HG03159 (cell line): ENCODE data around the gene POU2F3.

Source experiments
- ATAC-seq: cut with Tn5 transposase; IDR thresholded peaks from one replicate; pipeline ENCODE4 v1.9.1; 2021; ENCODE audit warnings: mild to moderate bottlenecking, moderate library complexity; ENCODE audit not compliant: unreplicated experiment

Gene POU2F3

DNA sequence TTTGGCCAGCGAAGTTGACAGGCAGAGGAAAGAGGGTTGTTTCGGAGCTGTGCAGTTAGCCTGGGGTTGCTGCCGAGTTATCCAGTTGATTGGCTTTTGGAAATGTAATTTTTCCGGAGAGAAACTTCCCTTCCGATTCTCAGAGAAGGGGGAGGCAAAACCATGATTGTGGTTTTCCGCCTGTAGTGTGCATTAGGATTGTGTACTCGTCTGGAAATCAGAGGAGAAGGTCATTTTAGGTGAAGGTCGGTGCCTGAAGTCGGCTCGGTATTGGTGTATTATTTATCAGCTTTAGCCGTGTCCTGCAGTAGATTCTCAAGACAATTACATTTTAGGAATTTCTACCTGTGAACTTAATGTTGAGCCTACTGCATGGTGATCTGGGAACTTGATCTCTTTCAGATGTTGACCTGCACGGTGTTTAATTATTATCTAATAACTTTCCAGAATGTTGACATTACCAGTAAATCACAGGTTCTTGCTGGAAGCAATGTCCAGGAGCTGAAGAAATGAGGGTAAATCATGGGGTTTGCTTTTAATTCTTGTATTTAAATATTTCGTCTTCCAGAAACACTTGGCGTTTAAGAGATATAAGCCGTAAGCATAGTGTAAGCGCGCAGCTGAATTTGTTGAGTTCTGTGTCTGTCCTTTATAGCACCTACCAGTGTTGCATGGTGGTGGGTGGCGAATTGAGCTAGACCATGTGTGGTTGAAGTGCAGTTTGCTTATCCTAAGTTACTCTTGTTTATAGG, 97.6 kb downstream of the POU2F3 start:
- no peak for ATAC-seq

GRCh38 chr11:120338107-120338933, 98.4 kb downstream of the POU2F3 start:
- no peak for ATAC-seq

GRCh38 chr11:120339394-120339890, 99.5 kb downstream of the POU2F3 start:
- ATAC-seq = no peak

DNA sequence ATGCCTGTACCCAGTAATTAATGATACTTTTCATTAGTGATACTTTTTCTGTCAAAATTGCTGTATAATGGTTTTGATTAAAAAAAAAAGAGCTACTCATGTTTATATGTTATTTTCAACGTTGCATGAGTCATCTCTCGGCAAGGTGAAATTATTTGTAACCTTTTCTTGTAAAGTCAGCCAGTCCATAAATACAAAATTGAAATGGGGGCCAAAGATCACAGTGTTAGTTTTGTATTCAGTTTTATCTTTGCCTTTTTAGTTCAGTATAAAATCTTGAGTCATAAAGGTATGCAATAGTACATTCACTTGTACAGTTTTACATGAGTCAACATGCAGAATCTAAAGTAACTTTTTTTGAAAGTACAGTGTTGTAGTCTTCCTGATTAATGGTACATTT, 100.6 kb downstream of the POU2F3 start:
- ATAC-seq = no peak

GRCh38 chr11:120342226-120342625, 102.3 kb downstream of the POU2F3 start:
- no peak for ATAC-seq

DNA sequence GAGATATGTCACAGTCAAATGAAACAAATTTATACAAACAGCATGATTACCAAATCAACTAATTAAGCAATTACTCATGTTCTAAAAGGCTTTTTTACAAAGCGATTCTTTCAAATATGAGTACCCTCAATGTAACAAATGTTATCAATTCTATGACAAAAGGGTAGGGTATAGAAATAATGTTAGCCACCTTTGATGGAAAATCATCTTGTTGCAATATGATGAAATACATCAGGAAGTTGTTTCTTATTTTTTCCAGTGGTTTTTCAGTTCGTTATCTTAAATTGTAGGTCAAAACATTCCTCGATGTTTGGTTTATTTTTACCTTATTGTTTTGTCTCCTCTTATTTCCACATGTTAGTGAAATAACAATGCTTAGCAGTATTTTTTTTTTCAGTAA, 102.7 kb downstream of the POU2F3 start:
- no peak for ATAC-seq

GRCh38 chr11:120343429-120343828, 103.5 kb downstream of the POU2F3 start:
- no peak for ATAC-seq

GRCh38 chr11:120344302-120345004, 104.5 kb downstream of the POU2F3 start:
- peak; percentile 87 for ATAC-seq

GRCh38 chr11:120346233-120346632, 106.3 kb downstream of the POU2F3 start:
- ATAC-seq = no peak

- ATAC-seq = no peak
Observed at GRCh38 chr11:120350637-120351036, 110.7 kb downstream of the POU2F3 start.

DNA sequence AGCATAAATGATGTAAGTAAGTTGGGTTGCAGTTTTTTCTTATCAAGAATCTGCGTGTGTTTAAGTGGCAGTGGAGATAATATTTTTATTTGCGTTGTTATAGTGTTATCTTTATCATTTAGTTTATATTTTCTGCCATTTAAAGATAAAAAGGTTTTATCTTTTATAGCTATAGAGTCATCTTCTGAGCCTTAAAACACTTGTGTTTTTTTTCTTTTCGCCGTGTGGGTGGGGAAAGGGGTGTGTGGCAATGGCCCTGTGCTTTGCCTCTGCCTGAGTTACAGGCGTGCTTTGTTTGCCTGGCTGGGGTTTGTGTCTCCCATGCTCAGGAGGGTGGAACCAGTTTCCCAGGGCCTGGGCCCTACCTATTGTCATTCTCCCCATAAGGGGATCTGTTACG, 112.5 kb downstream of the POU2F3 start:
- ATAC-seq = no peak

GRCh38 chr11:120354068-120354467, 114.1 kb downstream of the POU2F3 start:
- ATAC-seq = no peak

DNA sequence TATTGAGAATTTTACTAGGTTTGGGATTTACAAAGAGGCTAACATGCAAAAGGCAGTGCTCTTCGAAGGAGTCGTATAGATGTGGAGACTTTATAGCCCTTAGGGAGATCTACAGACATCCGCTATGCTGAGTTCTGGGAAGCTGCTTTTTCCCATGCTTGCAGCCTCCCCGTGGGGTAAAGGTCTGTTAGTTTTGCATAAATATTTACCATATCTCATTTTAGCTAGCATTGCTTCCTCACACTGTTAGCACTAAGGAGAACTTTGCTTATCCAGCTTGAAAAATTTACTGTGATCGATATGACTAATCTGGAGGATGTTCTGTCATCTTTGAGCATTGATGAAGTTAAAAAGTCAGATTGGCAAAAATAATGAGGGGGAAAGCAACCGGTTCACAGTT, 114.8 kb downstream of the POU2F3 start:
- ATAC-seq = no peak

GRCh38 chr11:120357620-120358019, 117.7 kb downstream of the POU2F3 start:
- no peak for ATAC-seq

GRCh38 chr11:120358729-120359128, 118.8 kb downstream of the POU2F3 start:
- ATAC-seq = no peak

- no peak for ATAC-seq
Observed at GRCh38 chr11:120363436-120363835, 123.5 kb downstream of the POU2F3 start.

- ATAC-seq = no peak
Observed at GRCh38 chr11:120365512-120365911, 125.6 kb downstream of the POU2F3 start.
